Nephron (organoid): ENCODE data around the gene DSTN.

Experiments
- H3K27ac Mint-ChIP-seq, 3 experiments: 2 replicates each; pipeline ENCODE4 v1.8.0; 2020; ENCODE audit warnings: mixed read lengths in 3 of 3, mild to moderate bottlenecking in 2 of 3, moderate library complexity in 1 of 3
- H3K27me3 Mint-ChIP-seq: 2 replicates; pipeline ENCODE4 v1.8.0; 2021; ENCODE audit warnings: low read depth, mild to moderate bottlenecking, moderate library complexity, mixed read lengths
- H3K36me3 Mint-ChIP-seq: 2 replicates; pipeline ENCODE4 v1.8.0; 2020; ENCODE audit warnings: low read depth, mixed read lengths
- H3K4me1 Mint-ChIP-seq: 2 replicates; pipeline ENCODE4 v1.8.0; 2020; ENCODE audit warnings: mixed read lengths
- H3K4me3 Mint-ChIP-seq, 3 experiments: 2 replicates each; pipeline ENCODE4 v1.8.0; 2020; ENCODE audit warnings: mild to moderate bottlenecking in 3 of 3, mixed read lengths in 3 of 3, moderate library complexity in 2 of 3
- H3K9me3 Mint-ChIP-seq: 2 replicates; pipeline ENCODE4 v1.8.0; 2020; ENCODE audit warnings: mixed read lengths
- CTCF ChIP-seq, 3 experiments: fragments of 200-600 bp; sonication (generic); IDR thresholded peaks; one replicate each; pipeline ENCODE4 v1.5.0; 2021; ENCODE audit warnings: antibody characterized with exemption in 3 of 3; ENCODE audit not compliant: unreplicated experiment in 3 of 3

The DSTN gene

GRCh38 chr20:17614812-17615644, 45.2 kb downstream of the DSTN start:
- no peak for TF ChIP-seq CTCF (IDR thresholded peaks at IDR 0.05; ENCODE audit: unreplicated experiment in 3 of 3)
- no peak overlapping the region for H3K4me3 Mint-ChIP-seq
- peak overlapping the region; percentile 35 to 64 (median 39) for H3K27ac Mint-ChIP-seq
- H3K36me3 Mint-ChIP-seq = peaks cover 17% of the 10 kb centered on the region
- H3K9me3 Mint-ChIP-seq = no peaks in the 10 kb centered on the region
- H3K4me1 Mint-ChIP-seq = peaks cover 10% of the 10 kb centered on the region
- no peaks in the 10 kb centered on the region for H3K27me3 Mint-ChIP-seq

GRCh38 chr20:17615645-17616479, 46.0 kb downstream of the DSTN start:
- no peaks in the 10 kb centered on the region for H3K9me3 Mint-ChIP-seq

GRCh38 chr20:17616480-17617211, 46.8 kb downstream of the DSTN start:
- no peaks in the 10 kb centered on the region for H3K27me3 Mint-ChIP-seq
- peaks cover 18% of the 10 kb centered on the region for H3K36me3 Mint-ChIP-seq
- H3K9me3 Mint-ChIP-seq = no peaks in the 10 kb centered on the region
- H3K4me1 Mint-ChIP-seq = peaks cover 10% of the 10 kb centered on the region
- H3K27ac Mint-ChIP-seq = no peak overlapping the region
- no peak overlapping the region for H3K4me3 Mint-ChIP-seq
- TF ChIP-seq CTCF (IDR thresholded peaks at IDR 0.05; ENCODE audit: unreplicated experiment in 3 of 3) = no peak

More at GRCh38 chr20:17615645-17616479, 46.0 kb downstream of the DSTN start:
- Mint-ChIP-seq H3K36me3 (peaks cover 18% of the 10 kb centered on the region), H3K4me3 (no peak overlapping the region), H3K27ac (no peak overlapping the region), H3K4me1 (peaks cover 10% of the 10 kb centered on the region), H3K27me3 (no peaks in the 10 kb centered on the region)
- TF ChIP-seq CTCF (IDR thresholded peaks at IDR 0.05; ENCODE audit: unreplicated experiment in 3 of 3) = no peak

GRCh38 chr20:17617212-17617867, 47.5 kb downstream of the DSTN start:
- H3K4me1 Mint-ChIP-seq = peaks cover 10% of the 10 kb centered on the region

More at GRCh38 chr20:17617212-17617867, 47.5 kb downstream of the DSTN start:
- H3K4me3 Mint-ChIP-seq = no peak overlapping the region
- no peak overlapping the region for H3K27ac Mint-ChIP-seq
- no peaks in the 10 kb centered on the region for H3K9me3 Mint-ChIP-seq
- TF ChIP-seq CTCF (IDR thresholded peaks at IDR 0.05; ENCODE audit: unreplicated experiment in 3 of 3) = peak; percentile 61 to 63 (median 62)
- H3K27me3 Mint-ChIP-seq = no peaks in the 10 kb centered on the region
- peaks cover 18% of the 10 kb centered on the region for H3K36me3 Mint-ChIP-seq
